Thyroid gland (tissue), 4 donors: ENCODE data around the gene JUN.

Experiments used
- CTCF ChIP-seq, 6 experiments: fragments of 200-600 bp in 3 of 6; fragments of 450-650 bp in 3 of 6; sonication (generic) in 3 of 6; IDR thresholded peaks; one replicate each; pipeline ENCODE4 v1.5.1; 2016 to 2019; ENCODE audit warnings: antibody characterized with exemption in 6 of 6, mild to moderate bottlenecking in 2 of 6, inconsistent platforms in 1 of 6, moderate library complexity in 1 of 6
- POLR2A ChIP-seq, 2 donors: fragments of 450-650 bp; IDR thresholded peaks; one replicate each; pipeline ENCODE4 v1.6.1; 2017; ENCODE audit warnings: antibody characterized with exemption in 2 of 2, mild to moderate bottlenecking in 2 of 2, moderate library complexity in 1 of 2

GRCh38 chr1:58779059-58779754 lies 4.6 kb downstream of the JUN start:
- no peak for TF ChIP-seq CTCF (IDR thresholded peaks at IDR 0.05)
- no peak for TF ChIP-seq POLR2A (IDR thresholded peaks at IDR 0.05)
